GM23338 (cell line): ENCODE results near the gene OLIG3. TPM values are rescaled to one million over a fixed set of nuclear protein-coding genes. Genes with fewer than 3 reads are reported as not detected.

ENCODE experiments used
- ATAC-seq: fragments of 200-7000 bp; cut with Tn5 transposase; 3 replicates; pipeline ENCODE4 v1.9.1; 2020
- DNase-seq: peaks from one replicate; pipeline ENCODE4 v3.0.0-alpha.2; 2015; ENCODE audit warnings: low spot score
- H2AFZ ChIP-seq: fragments of 200-600 bp; sonication (generic); 2 replicates; pipeline ENCODE4 v1.8.0; 2016; ENCODE audit warnings: antibody characterized with exemption, mild to moderate bottlenecking, moderate library complexity
- H3F3A ChIP-seq: fragments of 200-600 bp; sonication (generic); replicated peaks from 2 replicates; pipeline ENCODE4 v1.8.0; 2017; ENCODE audit warnings: antibody characterized with exemption, mixed run types, low read depth
- H3K27ac ChIP-seq: fragments of 200-600 bp; sonication (generic); 2 replicates; pipeline ENCODE4 v1.6.1; 2016; ENCODE audit warnings: low read depth
- H3K27me3 ChIP-seq: fragments of 200-600 bp; sonication (generic); 2 replicates; pipeline ENCODE4 v1.8.0; 2016; ENCODE audit warnings: mild to moderate bottlenecking, mixed run types, moderate library complexity; ENCODE audit not compliant: insufficient read depth
- H3K36me3 ChIP-seq: fragments of 200-600 bp; sonication (generic); 2 replicates; pipeline ENCODE4 v1.8.0; 2016; ENCODE audit warnings: mild to moderate bottlenecking; ENCODE audit not compliant: insufficient read depth
- H3K4me1 ChIP-seq: fragments of 200-600 bp; sonication (generic); 2 replicates; pipeline ENCODE4 v1.8.0; 2016; ENCODE audit warnings: mild to moderate bottlenecking, moderate library complexity; ENCODE audit not compliant: insufficient read depth
- H3K4me2 ChIP-seq: fragments of 200-600 bp; sonication (generic); 2 replicates; pipeline ENCODE4 v1.7.1; 2017; ENCODE audit warnings: mixed run types
- H3K4me3 ChIP-seq: fragments of 200-600 bp; sonication (generic); 2 replicates; pipeline ENCODE4 v1.6.1; 2016; ENCODE audit warnings: mixed run types
- H3K79me2 ChIP-seq: fragments of 200-600 bp; sonication (generic); replicated peaks from 2 replicates; pipeline ENCODE4 v1.8.0; 2017; ENCODE audit warnings: mild to moderate bottlenecking; ENCODE audit not compliant: insufficient read depth
- H3K9me2 ChIP-seq: fragments of 200-600 bp; sonication (generic); 2 replicates; pipeline ENCODE4 v1.8.0; 2017; ENCODE audit not compliant: insufficient read depth
- H4K20me1 ChIP-seq: fragments of 200-600 bp; sonication (generic); replicated peaks from 2 replicates; pipeline ENCODE4 v1.8.0; 2017; ENCODE audit warnings: mild to moderate bottlenecking; ENCODE audit not compliant: insufficient read depth
- H3K27ac Mint-ChIP-seq: 2 replicates; pipeline ENCODE4 v1.8.0; 2020; ENCODE audit warnings: inconsistent platforms, mild to moderate bottlenecking, moderate library complexity, mixed read lengths
- H3K27me3 Mint-ChIP-seq: 3 replicates; pipeline ENCODE4 v1.8.0; 2022; ENCODE audit warnings: low read depth, mild to moderate bottlenecking, moderate library complexity, mixed read lengths, inconsistent platforms; ENCODE audit not compliant: insufficient read depth, poor library complexity
- H3K36me3 Mint-ChIP-seq: 3 replicates; pipeline ENCODE4 v1.8.0; 2021; ENCODE audit warnings: low read depth, mild to moderate bottlenecking, inconsistent platforms, moderate library complexity, mixed read lengths
- H3K4me1 Mint-ChIP-seq: 3 replicates; pipeline ENCODE4 v1.8.0; 2020; ENCODE audit warnings: mild to moderate bottlenecking, inconsistent platforms, mixed read lengths
- H3K4me3 Mint-ChIP-seq: 3 replicates; pipeline ENCODE4 v1.8.0; 2021; ENCODE audit warnings: moderate library complexity, mild to moderate bottlenecking, inconsistent platforms, mixed read lengths
- H3K9me3 Mint-ChIP-seq: 3 replicates; pipeline ENCODE4 v1.8.0; 2020; ENCODE audit warnings: moderate library complexity, mild to moderate bottlenecking, inconsistent platforms, mixed read lengths
- CREB1 ChIP-seq: fragments of 250-450 bp; sonication (Bioruptor Pico); IDR thresholded peaks from 2 replicates; pipeline ENCODE4 v1.5.0; 2020; ENCODE audit warnings: low read depth, mild to moderate bottlenecking, moderate library complexity
- CTCF ChIP-seq, 2 experiments: fragments of 200-600 bp in 1 of 2; sonication (generic) in 1 of 2; conservative IDR thresholded peaks; 2 replicates each; pipeline versions ENCODE4 v1.5.1 to v1.6.1; 2016 to 2017; ENCODE audit warnings: antibody characterized with exemption in 2 of 2, low read depth in 2 of 2, mild to moderate bottlenecking in 2 of 2, moderate library complexity in 1 of 2
- ETS1 ChIP-seq: IDR thresholded peaks from 2 replicates; pipeline ENCODE4 v1.6.1; 2016; ENCODE audit warnings: antibody characterized with exemption
- EZH2 ChIP-seq: fragments of 200-600 bp; sonication (generic); IDR thresholded peaks from one replicate; pipeline ENCODE4 v1.8.0; 2017; ENCODE audit warnings: antibody characterized with exemption, mild to moderate bottlenecking, low read depth; ENCODE audit not compliant: unreplicated experiment
- EZH2phosphoT487 ChIP-seq: fragments of 200-600 bp; sonication (generic); IDR thresholded peaks from one replicate; pipeline ENCODE4 v1.8.1; 2018; ENCODE audit warnings: antibody characterized with exemption; ENCODE audit not compliant: unreplicated experiment
- JUNB ChIP-seq: IDR thresholded peaks from one replicate; pipeline ENCODE4 v1.6.1; 2016; ENCODE audit warnings: antibody characterized with exemption; ENCODE audit not compliant: unreplicated experiment
- NANOG ChIP-seq: IDR thresholded peaks from 2 replicates; pipeline ENCODE4 v1.6.1; 2016; ENCODE audit warnings: antibody characterized with exemption, borderline replicate concordance
- POLR2AphosphoS5 ChIP-seq: IDR thresholded peaks from 2 replicates; pipeline ENCODE4 v1.6.1; 2016; ENCODE audit warnings: antibody characterized with exemption, low read depth
- REST ChIP-seq: IDR thresholded peaks from one replicate; pipeline ENCODE4 v1.6.1; 2018; ENCODE audit warnings: antibody characterized with exemption; ENCODE audit not compliant: unreplicated experiment
- STAT1 ChIP-seq: IDR thresholded peaks from one replicate; pipeline ENCODE4 v1.6.1; 2016; ENCODE audit warnings: antibody characterized with exemption; ENCODE audit not compliant: unreplicated experiment
- ZNF114 ChIP-seq: fragments of 250-450 bp; sonication (Bioruptor Pico); IDR thresholded peaks from 2 replicates; pipeline ENCODE4 v1.5.0; 2020; ENCODE audit warnings: mild to moderate bottlenecking, moderate library complexity
- ZNF331 ChIP-seq: fragments of 250-450 bp; sonication (Bioruptor Pico); IDR thresholded peaks from 2 replicates; pipeline ENCODE4 v1.5.0; 2020; ENCODE audit warnings: low read depth, mild to moderate bottlenecking, moderate library complexity
- ZNF462 ChIP-seq: fragments of 250-450 bp; sonication (Bioruptor Pico); IDR thresholded peaks from 2 replicates; pipeline ENCODE4 v1.5.0; 2020; ENCODE audit warnings: mild to moderate bottlenecking, moderate library complexity
- polyA plus RNA-seq: library from polyadenylated mRNA; unstranded; fragments of >200 nt; fragmentation: Nextera tagmentation; extraction: Ambion mirVana; gene quantifications from 2 replicates; pipeline ENCODE4 v1.2.1, GENCODE V29; 2016
- total RNA-seq: library from RNA; depleted of rRNA; stranded (reverse); fragments of >200 nt; shearing (Covaris generic); gene quantifications from 2 replicates; pipeline ENCODE4 v1.2.3, GENCODE V29; 2014

Gene OLIG3
- total and polyA plus RNA-seq, 2 experiments from 2014 or later, result 0.10 to 1.1 TPM

- peaks cover 19% of the 10 kb centered on the region for H3K4me1 ChIP-seq
- TF ChIP-seq ZNF114 (CRISPR knock-in tag), result no peak
- TF ChIP-seq CTCF (conservative IDR thresholded peaks at IDR 0.05; ENCODE audit: low read depth in 2 of 2), result no peak
- TF ChIP-seq ZNF462 (CRISPR knock-in tag), result no peak
- TF ChIP-seq NANOG, result no peak
- no peak for TF ChIP-seq ZNF331
- no peak for TF ChIP-seq CREB1 (CRISPR knock-in tag)
- no peak for TF ChIP-seq REST
- TF ChIP-seq EZH2, result no peak
- TF ChIP-seq ETS1, result no peak
- no peak for TF ChIP-seq STAT1
- TF ChIP-seq JUNB, result no peak
- TF ChIP-seq EZH2phosphoT487, result no peak
- TF ChIP-seq POLR2AphosphoS5, result no peak
- H3K4me3 Mint-ChIP-seq, result no peak overlapping the region
- no peaks in the 10 kb centered on the region for H3K27me3 ChIP-seq
- ATAC-seq, result no peak
- peaks cover 5% of the 10 kb centered on the region; the same call in 1 of the 2 replicates for H3K9me2 ChIP-seq
- DNase-seq, result no peak
- H3K36me3 ChIP-seq, result no peaks in the 10 kb centered on the region
- H3K4me3 ChIP-seq, result no peak overlapping the region
- peaks cover 25% of the 10 kb centered on the region for H3K4me1 Mint-ChIP-seq
- H3K79me2 ChIP-seq, result no peaks in the 10 kb centered on the region
- no peaks in the 10 kb centered on the region; the same call in 2 of the 3 replicates for H3K9me3 Mint-ChIP-seq
- peaks cover 3% of the 10 kb centered on the region for H3K27me3 Mint-ChIP-seq
- H3F3A ChIP-seq, result no peaks in the 10 kb centered on the region
- no peak overlapping the region for H2AFZ ChIP-seq
- H3K27ac Mint-ChIP-seq, result no peak overlapping the region
- H3K27ac ChIP-seq, result no peak overlapping the region
- no peaks in the 10 kb centered on the region for H3K36me3 Mint-ChIP-seq
- no peaks in the 10 kb centered on the region for H4K20me1 ChIP-seq
- H3K4me2 ChIP-seq, result no peak overlapping the region
These were observed 21.5 kb downstream of the OLIG3 start for GRCh38 chr6:137472641-137473137.
